Measurements from ENCODE around the gene AKR7A2. TPM values are rescaled to one million over a fixed set of nuclear protein-coding genes. Genes with fewer than 3 reads are reported as not detected.

The AKR7A2 gene
- total RNA-seq, 1 donor from 2014 or later, result 45.2 TPM

Other genes with a start within 250 kb of the AKR7A2 start
- gene UBR4, start 101.9 kb downstream of the AKR7A2 start, total RNA-seq, result 53.9 TPM
- gene EMC1, start 60.6 kb downstream of the AKR7A2 start, total RNA-seq, result 30.5 TPM
- gene MRTO4, start 60.3 kb downstream of the AKR7A2 start, total RNA-seq, result 12.1 TPM
- gene AKR7A3, start 23.4 kb downstream of the AKR7A2 start, total RNA-seq, result not detected
- gene SLC66A1, start 182 bp upstream of the AKR7A2 start, total RNA-seq, result 7.0 TPM
- gene CAPZB, start 173.4 kb upstream of the AKR7A2 start, total RNA-seq, result 267 TPM